HG03066 (cell line): ENCODE results near the gene RPS27.
"Not testable (repeated sequence)": the region's sequence is repeated elsewhere in the genome, so short reads cannot be mapped to it uniquely, and the experiment has no call there.

ENCODE experiments used
- ATAC-seq: cut with Tn5 transposase; IDR thresholded peaks from one replicate; pipeline ENCODE4 v1.9.1; 2021; ENCODE audit warnings: low read depth; ENCODE audit not compliant: unreplicated experiment

The RPS27 gene

DNA sequence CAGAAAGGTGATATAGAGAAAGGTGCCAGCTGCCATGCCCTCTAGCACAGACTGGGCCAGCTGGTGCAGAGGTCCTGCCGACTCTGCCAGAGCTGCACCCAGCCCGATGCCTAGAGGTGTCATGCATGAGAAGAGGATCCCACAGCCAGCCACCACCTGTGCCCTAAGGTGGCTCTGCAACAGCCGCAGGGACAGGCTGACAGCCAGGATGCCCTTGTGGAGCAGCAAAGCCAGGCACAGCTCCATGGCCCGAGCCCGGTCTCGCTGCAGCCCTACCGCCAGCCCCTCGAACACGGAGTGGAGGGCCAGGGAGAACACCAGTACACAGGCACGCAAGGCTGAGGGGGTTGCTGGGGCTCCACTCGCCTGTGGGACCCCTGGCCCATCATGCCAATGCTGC lies 30.4 kb upstream of the RPS27 start:
- no peak for ATAC-seq

DNA sequence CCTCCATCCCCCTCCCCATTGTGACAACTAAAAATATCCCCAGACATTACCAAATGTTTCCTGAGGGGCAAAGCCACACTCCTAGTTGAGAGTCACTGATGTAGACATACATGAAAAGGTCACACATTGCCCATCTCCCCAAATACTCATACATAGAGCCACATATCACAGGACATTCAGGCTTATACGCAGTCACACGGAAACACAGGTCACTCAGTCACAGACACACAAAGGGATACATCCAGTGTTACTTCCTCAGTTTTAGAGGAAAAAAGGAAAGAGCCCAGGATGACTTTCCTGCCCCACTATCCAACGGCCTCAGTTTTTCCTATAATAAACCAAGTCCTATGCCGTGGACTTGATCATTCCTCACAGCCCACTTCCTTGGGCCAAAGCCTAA lies 29.1 kb upstream of the RPS27 start:
- ATAC-seq, result no peak

DNA sequence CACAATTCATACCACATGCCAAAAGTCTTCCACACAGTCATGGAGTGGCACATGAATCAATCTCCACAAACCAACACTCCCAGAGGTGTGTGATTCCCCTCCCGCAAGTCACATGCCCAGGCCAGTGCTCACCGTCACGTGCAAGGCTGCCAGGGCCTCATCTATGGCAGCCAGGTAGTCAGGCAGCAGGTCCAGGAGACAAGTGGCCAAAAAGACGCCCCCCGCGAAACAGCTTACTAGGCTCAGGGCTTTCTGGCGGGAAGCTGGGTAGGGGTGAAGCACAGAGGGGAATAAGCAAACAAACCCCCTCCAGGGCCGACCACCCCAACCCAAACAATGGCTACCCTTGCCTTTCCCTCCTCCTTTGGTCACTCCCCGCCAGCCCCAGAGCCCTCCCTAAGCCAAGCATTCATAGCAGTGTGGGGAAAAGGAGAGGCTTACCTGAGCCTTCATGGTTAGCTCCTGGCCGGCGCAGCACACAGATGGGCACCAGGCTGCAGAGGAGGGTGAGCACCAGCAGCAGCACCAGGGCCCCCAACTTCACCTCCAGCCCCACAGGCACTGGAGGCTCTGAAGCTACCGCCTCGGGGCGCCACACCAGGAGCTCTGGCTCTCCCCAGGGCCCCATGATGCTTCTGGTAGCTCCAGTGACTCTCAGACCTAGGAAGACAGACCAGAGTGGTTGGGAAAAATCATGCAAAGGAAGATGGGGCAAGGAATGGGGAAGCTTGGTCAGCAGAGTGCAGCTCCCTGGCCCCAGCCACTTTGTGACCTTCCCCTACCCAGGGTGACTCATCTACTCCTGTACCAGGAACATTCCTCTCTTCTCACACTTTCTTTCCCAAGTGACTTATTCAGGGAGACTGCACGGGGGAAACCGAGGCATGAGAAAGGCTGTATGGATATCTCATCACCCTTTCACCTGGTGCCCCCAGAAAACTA lies 28.2 kb upstream of the RPS27 start:
- ATAC-seq, result no peak

DNA sequence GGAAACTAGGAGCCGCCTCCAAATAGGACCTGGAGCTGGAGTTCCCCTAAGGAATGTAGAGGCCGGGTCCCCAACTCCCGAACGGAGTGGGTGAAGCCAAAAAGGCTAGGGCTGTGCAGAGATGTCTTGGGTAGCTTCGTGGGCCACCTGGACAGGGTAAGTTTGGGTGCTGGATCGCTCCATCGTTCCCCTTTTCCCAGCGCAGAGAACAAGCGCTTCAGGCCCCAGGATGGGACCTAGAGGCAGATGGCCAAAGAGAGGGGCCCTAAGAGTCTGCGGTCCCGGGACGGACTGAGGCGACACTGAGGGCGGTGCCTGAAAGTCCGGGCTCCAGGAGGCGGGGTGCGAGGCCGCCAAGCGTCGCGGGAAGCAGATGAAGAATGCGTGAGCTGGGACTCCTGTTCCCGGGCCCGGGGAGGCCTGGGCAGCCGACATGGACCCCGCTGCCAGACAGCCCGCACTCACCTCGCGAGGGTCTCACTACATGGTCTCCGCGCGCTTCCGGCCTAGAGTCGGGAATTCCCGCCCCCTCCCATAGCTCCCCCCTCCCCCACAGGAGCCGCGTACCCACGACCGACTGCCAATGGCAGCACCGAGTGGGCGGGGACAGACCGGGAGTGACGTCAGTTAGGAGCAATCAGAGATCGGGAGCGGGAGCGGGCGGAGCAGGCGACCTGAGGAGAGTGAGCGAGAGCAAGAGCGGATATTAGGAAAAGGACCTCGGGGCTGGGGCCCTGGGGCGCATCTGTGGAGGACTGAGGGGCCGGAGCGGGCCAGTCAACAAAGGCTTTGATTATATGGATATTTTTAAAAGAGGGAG lies 27.3 kb upstream of the RPS27 start, which contains the start of gene SLC39A1:
TSS of gene SLC39A1 (minus strand) at position 508 of the 820 bp plus-strand sequence. CDS start 822 bp downstream, outside the sequence.
- ATAC-seq, result peak; percentile 41

DNA sequence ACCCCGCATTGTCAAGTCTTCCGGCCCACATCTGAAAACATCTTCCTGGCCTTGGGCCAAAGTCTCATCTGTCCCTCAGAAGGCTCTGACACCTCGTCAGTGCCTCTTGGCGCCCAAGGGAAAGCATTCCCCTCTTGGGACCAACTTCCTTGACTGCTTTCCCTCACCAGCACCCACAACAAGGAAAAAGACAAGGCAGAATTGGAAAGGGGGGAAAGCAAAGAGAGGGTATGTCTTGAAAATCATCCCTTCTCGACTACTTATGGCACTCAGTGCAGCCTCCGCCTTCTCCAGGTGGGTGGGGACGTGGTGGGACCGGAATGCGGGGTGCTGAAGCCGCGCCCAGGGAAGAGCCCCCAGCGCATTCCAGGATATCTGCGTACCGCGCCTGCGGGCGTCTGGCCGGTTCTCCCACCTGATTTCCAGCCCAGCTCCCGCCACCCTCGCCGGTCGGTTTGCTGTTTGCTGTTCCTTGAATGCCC lies 26.7 kb upstream of the RPS27 start:
- no peak for ATAC-seq

DNA sequence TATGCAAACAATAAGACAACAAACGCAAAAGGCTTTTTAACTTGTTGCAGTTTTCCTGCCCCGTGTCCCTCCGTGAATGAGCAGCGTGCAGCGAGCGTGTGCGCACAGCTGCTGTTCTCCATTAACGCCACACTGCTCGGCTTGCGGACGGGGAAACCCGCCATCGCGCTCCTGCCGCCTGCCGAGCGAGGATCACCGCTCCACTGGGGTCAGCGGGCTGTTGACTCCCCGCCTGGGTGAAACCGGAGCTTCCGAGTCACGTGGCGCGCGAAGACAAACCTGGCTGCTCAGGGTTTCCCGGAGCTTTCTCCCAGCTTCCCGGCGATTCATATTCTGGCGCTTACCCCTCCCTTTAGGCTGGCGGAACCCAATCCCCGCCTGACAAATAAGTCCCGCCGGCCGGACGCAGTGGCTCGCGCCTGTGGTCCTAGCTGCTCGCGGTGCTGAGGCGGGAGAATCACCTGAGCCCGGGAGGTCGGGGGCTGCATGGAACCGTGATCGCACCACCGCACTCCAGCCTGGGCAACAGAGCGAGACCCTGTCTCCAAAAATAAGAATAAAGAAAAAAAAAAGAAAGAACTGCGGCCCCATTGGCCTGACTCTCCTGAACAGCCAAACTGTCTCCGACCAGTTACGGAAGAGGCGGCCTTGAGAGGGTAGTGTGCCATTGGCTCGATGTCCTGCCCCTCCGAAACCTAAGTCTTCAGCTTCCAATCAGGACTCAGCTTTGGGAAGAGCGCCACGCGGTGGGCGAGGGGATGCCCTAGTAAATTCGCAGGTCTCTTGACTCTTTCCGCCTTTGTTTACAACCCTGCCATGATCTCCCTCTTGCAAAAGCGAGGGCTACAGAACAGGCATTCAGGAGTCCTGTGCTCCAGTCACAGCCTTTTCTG lies 23.2 kb upstream of the RPS27 start, which contains the start of gene CREB3L4:
TSS of gene CREB3L4 (plus strand) at position 796 of the 893 bp plus-strand sequence. CDS start 624 bp downstream, outside the sequence.
- peak; percentile 73 for ATAC-seq

DNA sequence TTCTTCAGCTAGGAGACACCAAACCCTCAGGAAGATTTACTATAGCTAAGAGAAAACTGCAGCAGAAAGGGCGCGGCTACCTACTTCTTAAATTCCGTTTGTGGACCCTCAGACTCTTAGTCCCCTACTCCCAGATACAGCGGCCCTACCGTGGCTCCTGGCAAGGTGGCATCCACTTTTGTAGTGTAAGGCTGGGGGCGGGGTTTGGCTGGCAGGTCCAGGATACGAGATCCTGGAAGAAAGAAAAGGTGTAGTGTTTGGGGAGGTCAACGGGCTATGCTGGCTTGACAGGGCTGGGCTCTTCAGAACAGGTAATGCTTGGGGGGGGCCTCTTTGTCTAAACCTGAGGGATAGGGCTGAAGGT lies 22.6 kb upstream of the RPS27 start:
- no peak for ATAC-seq

DNA sequence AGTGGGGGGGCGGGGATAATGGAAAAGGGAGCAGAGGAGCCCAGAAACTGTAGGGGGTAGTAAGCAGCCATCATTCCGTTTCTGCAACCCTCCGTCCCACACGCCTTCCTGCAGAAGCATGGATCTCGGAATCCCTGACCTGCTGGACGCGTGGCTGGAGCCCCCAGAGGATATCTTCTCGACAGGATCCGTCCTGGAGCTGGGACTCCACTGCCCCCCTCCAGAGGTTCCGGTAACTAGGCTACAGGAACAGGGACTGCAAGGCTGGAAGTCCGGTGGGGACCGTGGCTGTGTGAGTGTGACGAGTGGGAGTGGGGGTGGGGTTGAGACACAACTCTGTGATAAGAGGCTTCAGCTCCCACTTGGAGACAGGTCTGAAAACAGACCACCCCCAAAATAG lies 22.2 kb upstream of the RPS27 start:
- no peak for ATAC-seq

DNA sequence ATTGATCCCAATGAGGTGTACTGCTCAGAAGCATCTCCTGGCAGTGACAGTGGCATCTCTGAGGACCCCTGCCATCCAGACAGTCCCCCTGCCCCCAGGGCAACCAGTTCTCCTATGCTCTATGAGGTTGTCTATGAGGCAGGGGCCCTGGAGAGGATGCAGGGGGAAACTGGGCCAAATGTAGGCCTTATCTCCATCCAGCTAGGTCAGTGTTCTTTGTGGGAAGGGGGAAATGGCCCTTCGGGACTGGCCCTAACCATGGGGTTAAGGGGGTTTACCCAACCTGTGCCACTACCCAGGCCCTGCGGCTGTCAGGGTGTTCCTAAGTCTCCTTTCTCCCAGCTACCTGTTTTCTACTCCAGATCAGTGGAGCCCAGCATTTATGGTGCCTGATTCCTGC lies 21.6 kb upstream of the RPS27 start:
- no peak for ATAC-seq

DNA sequence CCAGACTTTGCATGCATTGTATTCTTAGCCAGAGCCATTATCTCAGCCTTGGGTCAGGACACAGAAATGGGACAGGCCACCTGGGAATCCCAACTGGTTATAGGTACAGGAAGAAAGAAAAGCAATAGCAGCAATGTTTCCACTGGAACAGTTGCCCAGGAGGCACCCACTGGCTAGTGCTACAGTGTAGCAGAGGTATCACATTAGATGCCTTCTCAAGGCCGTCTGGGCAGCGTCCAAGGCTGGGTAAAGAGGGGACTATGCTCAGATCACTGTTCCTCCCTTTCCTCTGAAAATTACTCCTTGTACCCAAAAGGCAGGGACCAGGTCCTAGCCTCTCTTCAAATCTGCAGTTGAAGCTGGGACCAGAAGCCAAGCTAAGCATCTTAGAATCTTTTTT lies 20.2 kb upstream of the RPS27 start:
- no peak for ATAC-seq

DNA sequence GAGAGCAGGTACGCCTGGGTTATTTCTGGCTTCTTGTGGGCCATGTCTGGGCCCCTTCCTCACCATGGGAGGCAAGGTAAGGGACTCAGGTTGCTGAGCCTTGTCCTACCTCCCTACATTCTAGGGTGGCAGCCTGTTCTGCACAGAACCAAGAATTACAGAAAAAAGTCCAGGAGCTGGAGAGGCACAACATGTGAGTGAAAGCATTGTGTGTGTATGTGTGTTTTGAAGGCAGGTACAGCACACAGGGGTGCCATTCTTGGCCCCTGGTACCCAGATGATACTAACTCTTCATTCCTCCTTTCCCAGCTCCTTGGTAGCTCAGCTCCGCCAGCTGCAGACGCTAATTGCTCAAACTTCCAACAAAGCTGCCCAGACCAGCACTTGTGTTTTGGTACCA lies 17.5 kb upstream of the RPS27 start:
- no peak for ATAC-seq

DNA sequence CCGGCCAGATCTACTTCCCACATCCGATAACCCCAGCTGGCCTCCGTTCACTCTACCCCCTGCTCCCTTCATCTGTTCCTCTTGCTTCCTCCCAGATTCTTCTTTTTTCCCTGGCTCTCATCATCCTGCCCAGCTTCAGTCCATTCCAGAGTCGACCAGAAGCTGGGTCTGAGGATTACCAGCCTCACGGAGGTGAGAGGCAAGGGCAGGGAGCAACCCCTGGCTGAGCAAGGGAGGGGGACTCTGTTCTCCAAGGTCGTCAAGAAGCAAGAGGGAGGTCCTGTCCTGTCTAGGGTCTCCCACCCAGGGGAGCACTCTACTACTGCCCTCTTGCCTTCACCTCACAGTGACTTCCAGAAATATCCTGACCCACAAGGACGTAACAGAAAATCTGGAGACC lies 17.0 kb upstream of the RPS27 start:
- no peak for ATAC-seq

DNA sequence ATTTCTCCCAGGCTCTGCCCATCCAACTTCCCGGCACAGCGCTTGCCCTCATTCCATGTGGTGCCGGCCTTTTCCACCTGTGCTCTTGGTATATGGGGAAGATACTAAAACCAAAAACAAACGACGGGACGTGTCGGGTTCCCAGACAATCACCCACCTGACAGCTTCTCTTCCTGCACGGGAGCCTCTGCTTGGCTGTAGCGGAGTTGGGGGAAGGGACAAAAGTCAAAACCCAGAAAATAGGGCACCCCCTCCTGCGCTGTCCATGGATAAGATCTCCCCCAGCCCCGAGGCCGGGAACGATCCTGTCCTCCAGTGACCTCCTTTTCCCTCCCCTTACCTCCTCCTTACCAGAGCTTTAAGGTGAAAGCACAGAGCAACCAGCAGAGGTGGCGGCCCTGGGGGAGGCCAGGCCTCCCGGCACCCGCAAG lies 13.7 kb upstream of the RPS27 start:
- no peak for ATAC-seq

DNA sequence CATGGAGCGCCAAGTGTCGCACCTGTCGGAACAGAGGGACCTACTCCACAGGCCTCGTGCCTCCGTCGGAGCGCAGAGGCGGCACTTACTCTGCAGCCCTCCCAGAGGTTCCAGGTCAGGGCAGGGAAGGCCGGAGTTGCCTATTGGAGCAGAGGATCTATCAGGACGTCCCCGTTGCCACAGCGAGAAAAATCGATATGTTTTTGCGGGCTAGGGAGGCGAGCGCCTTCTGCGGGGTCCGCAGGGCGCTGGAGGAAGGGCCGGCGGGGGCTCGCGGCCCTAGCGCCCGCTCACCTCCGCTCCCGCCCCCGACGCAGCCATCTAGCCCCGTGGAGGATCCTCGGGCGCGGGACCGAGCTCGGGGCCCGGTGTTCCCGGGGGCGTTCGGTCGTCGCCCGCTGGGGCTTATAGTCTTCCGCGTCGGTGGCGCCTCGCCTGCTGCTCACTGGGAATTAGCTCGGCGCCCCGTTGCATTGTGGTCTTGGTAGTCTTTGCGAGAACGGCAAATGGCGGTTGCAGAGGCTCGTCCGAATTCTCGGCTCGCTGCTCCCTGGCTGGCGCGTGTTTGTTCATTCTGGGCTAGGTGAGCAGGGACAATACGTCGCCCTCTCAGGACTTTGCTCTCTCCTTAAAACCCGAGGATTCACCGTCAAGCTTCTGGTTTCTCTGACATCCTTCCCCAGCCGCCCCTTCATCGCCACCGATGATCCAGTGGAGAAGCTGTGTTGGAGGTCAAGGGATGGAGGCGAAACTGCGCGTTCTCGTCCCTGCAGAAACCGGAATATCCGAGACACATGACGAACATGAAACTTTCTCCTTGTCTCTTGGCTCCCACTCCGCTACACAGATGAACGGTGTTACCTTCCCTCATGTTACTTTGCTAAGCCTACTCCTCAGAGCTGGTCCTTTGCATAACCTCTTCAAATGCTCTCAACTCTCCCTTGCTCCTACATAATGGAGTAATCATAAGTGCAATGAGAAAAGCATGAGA lies 13.0 kb upstream of the RPS27 start, which contains the start of gene JTB:
TSS of gene JTB (minus strand) at position 425 of the 991 bp plus-strand sequence. CDS start at position 3, 422 bp downstream.
- peak; percentile 84 for ATAC-seq

DNA sequence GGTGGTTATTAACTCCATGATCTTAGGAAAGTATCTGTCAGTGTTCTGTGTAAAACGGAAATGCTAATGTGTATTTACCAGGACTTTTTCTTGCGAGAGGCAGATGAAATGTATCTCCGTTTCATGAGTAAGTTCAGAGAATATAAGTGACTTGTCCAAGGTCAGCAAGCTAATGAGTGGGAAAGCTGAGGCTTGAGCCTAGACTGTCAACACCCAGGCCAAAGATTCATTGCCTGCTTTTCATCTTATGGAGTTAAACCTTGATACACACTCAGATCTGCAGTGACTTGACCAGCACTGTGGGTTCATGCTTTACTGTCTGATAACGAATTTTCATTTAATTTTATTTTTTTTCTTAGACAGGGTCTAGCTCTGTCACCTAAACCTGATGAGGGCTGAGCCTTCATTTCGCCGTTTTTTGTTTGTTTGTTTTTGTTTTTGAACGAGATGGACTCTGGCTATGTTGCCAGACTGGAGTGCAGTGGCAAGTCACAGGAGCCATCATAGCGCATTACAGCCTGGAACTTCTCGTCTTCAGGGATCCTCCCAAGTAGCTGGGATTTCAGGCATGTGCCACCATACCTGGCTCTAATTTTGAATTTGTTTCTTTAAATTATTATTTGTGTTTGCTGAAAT lies 12.2 kb upstream of the RPS27 start:
- no peak for ATAC-seq

DNA sequence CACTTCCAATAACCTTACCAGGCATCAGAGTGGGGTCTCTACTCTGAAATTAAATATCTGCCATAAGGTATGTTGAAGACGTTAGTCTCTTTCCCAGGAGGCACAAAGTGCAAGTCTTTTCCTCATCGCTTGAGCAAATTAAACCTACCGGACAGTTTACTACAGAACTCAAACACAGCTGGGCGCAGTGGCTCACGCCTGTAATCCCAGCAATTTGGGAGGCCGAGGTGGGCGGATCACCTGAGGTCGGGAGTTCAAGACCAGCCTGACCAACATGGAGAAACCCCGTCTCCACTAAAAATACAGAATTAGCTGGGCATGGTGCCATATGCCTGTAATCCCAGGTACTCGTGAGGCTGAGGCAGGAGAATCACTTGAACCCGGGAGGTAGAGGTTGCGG lies 11.5 kb upstream of the RPS27 start:
- ATAC-seq, result not testable (repeated sequence)

DNA sequence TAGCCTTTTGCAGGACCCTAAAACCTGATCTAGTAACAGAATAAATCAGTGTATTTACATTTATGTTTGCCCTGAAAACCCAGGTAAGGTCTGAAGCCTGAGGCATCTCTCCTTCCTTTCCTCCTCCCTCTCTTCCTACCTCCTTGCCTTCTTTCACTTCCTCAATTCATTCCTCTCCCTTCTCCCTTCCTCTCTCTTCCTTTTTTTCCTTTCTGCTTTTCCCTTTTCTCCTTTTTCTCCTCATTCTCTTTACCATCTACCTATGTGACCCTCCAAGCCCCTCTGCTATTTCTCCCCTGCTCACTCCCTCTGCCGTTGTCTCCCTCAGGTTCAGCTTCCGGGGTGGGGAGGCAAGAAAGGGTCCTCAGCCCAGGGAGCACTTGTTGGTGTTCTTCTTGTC lies 8.8 kb upstream of the RPS27 start:
- ATAC-seq, result not testable (repeated sequence)

DNA sequence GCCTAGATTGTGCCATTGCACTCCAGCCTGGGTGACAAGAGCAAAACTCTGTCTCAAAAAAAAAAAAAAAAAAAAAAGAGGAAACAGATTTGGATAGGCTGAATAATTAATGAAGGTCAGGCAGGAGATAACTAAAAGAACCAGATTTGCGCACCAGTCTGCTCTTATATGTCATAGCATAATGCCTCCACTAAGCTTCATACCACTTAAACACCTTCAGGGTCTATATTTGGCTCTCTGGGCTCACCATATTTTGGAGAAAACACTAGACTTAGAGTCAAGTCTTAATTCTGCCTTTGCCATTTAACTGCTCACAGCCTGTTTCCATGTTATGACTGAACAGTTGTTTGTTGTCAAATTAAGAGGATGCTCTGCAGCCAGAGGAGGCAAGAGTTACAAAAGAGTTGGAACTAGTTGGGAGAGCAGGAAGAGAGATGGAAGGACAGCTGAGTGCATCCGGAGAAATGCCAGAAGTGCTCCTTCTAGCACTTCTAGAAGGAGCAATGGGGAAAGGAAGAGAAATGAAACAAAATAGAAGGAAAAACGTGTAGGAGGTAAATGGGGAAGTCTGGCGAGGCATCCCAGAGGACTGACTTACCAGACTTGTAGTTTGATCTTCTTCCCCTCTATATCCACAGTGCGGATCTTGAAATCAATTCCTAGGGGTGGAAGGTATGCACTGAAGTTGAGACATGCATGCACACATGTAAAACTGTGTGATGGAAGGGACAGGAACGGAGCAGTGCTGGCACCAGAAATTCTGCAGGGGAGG lies 6.3 kb upstream of the RPS27 start:
- ATAC-seq, result no peak
